H1 (cell line): ENCODE data around the gene IFNG. TPM values are rescaled to one million over a fixed set of nuclear protein-coding genes. Genes with fewer than 3 reads are reported as not detected.

Experiments used
- CTCF ChIA-PET: fragments of 300-600 bp; sonication (Branson Sonifier 250); formaldehyde crosslinking; loops from one replicate; lab custom pipeline; 2021; ENCODE audit not compliant: partially characterized antibody; lab: Charles Lee
- POLR2A ChIA-PET: fragments of 300-600 bp; sonication (Branson Sonifier 250); formaldehyde crosslinking; loops from one replicate; lab custom pipeline; 2021; ENCODE audit warnings: inconsistent platforms; ENCODE audit not compliant: partially characterized antibody; lab: Charles Lee
- DNase-seq, 2 experiments: peaks; one replicate each; pipeline versions ENCODE4 v3.0.0 to v3.0.0-alpha.2; 2010 to 2022; ENCODE audit warnings: low spot score in 2 of 2, low read depth in 1 of 2, mixed read lengths in 1 of 2
- FAIRE-seq: peaks from 2 replicates; lab custom pipeline; 2011; peaks lifted over from hg19 to GRCh38; lab: Jason Lieb, UNC
- H2AFZ ChIP-seq: 2 replicates; pipeline ENCODE4 v1.8.1; 2012; ENCODE audit warnings: low read length, inconsistent platforms
- H2AK5ac ChIP-seq: 2 replicates; pipeline ENCODE4 v1.6.1; 2013; ENCODE audit warnings: low read depth, low read length
- H2BK120ac ChIP-seq: replicated peaks from 2 replicates; pipeline ENCODE3; 2013; ENCODE audit warnings: low read depth, low read length, inconsistent platforms
- H2BK12ac ChIP-seq: 2 replicates; pipeline ENCODE4 v1.6.1; 2013; ENCODE audit warnings: low read depth, low read length
- H2BK15ac ChIP-seq: 2 replicates; pipeline ENCODE4 v1.6.1; 2013; ENCODE audit warnings: low read length
- H2BK20ac ChIP-seq: 2 replicates; pipeline ENCODE4 v1.6.1; 2013; ENCODE audit warnings: low read length
- H2BK5ac ChIP-seq: 2 replicates; pipeline ENCODE4 v1.6.1; 2013; ENCODE audit warnings: low read depth, low read length
- H3K14ac ChIP-seq: 2 replicates; pipeline ENCODE4 v1.6.1; 2013; ENCODE audit warnings: inconsistent platforms; ENCODE audit not compliant: insufficient read length
- H3K18ac ChIP-seq: 2 replicates; pipeline ENCODE4 v1.6.1; 2013; ENCODE audit warnings: low read length; ENCODE audit errors: extremely low read depth
- H3K23ac ChIP-seq: 2 replicates; pipeline ENCODE4 v1.6.1; 2013; ENCODE audit warnings: inconsistent platforms; ENCODE audit not compliant: insufficient read length
- H3K23me2 ChIP-seq: 2 replicates; pipeline ENCODE4 v1.6.1; 2013; ENCODE audit warnings: low read depth, low read length
- H3K27ac ChIP-seq: 2 replicates; pipeline ENCODE4 v1.6.1; 2011; ENCODE audit warnings: low read depth, low read length, inconsistent platforms
- H3K27me3 ChIP-seq, 4 experiments: replicated peaks in 1 of 4; 1 replicate in 1 of 4; 2 replicates in 3 of 4; pipeline versions ENCODE4 v1.6.1 to v1.8.1; 2011 to 2013; ENCODE audit warnings: low read length in 3 of 4, mild to moderate bottlenecking in 3 of 4, inconsistent platforms in 2 of 4, mixed read lengths in 2 of 4, moderate library complexity in 1 of 4; ENCODE audit not compliant: control insufficient read depth in 3 of 4, insufficient read depth in 3 of 4; ENCODE audit errors: extremely low read depth in 1 of 4
- H3K36me3 ChIP-seq, 4 experiments: 2 replicates each; pipeline versions ENCODE4 v1.6.1 to v1.8.1; 2011 to 2013; ENCODE audit warnings: mild to moderate bottlenecking in 4 of 4, low read length in 3 of 4, moderate library complexity in 2 of 4, control low read depth in 1 of 4, inconsistent platforms in 1 of 4; ENCODE audit not compliant: insufficient read depth in 4 of 4, control insufficient read depth in 2 of 4
- H3K4ac ChIP-seq: replicated peaks from 2 replicates; pipeline ENCODE3; 2013; ENCODE audit warnings: low read length, low read depth, mixed read lengths, inconsistent platforms; ENCODE audit not compliant: insufficient read length
- H3K4me1 ChIP-seq, 4 experiments: replicated peaks in 1 of 4; 1 replicate in 1 of 4; 2 replicates in 3 of 4; pipeline versions ENCODE4 v1.6.1 to v1.8.1; 2011 to 2013; ENCODE audit warnings: low read length in 3 of 4, inconsistent platforms in 2 of 4, mixed read lengths in 1 of 4; ENCODE audit not compliant: insufficient read depth in 4 of 4, control insufficient read depth in 3 of 4
- H3K4me2 ChIP-seq, 2 experiments: 2 replicates each; pipeline versions ENCODE4 v1.6.1 to v1.8.1; 2011 to 2013; ENCODE audit warnings: low read depth in 2 of 2, low read length in 2 of 2, control low read depth in 1 of 2, inconsistent platforms in 1 of 2, mild to moderate bottlenecking in 1 of 2; ENCODE audit not compliant: insufficient read depth in 1 of 2
- H3K4me3 ChIP-seq, 4 experiments: fragments of 200-600, 300-600 bp in 1 of 4; sonication (generic), shearing (Covaris generic), sonication (Bioruptor Twin) in 1 of 4; 2 replicates each; pipeline versions ENCODE4 v1.5.1 to v1.8.1; 2011 to 2016; ENCODE audit warnings: low read length in 4 of 4, low read depth in 3 of 4, control low read depth in 2 of 4, inconsistent platforms in 2 of 4, mild to moderate bottlenecking in 2 of 4, mixed read lengths in 1 of 4, moderate library complexity in 1 of 4; ENCODE audit not compliant: insufficient read depth in 2 of 4; ENCODE audit errors: extremely low read depth in 1 of 4
- H3K56ac ChIP-seq: replicated peaks from 2 replicates; pipeline ENCODE3; 2013; ENCODE audit warnings: low read depth, mild to moderate bottlenecking, mixed read lengths, low read length, inconsistent platforms; ENCODE audit not compliant: insufficient read length
- H3K79me1 ChIP-seq: 2 replicates; pipeline ENCODE4 v1.6.1; 2013; ENCODE audit warnings: low read depth, low read length, control low read depth
- H3K79me2 ChIP-seq, 2 experiments: 2 replicates each; pipeline versions ENCODE4 v1.6.1 to v1.8.1; 2012 to 2013; ENCODE audit warnings: low read length in 2 of 2, mild to moderate bottlenecking in 2 of 2, inconsistent platforms in 1 of 2; ENCODE audit not compliant: insufficient read depth in 2 of 2, control insufficient read depth in 1 of 2
- H3K9ac ChIP-seq, 4 experiments: replicated peaks in 1 of 4; 1 replicate in 1 of 4; 2 replicates in 3 of 4; pipeline versions ENCODE4 v1.6.1 to v1.8.1; 2011 to 2013; ENCODE audit warnings: low read depth in 3 of 4, low read length in 3 of 4, control low read depth in 2 of 4, mild to moderate bottlenecking in 2 of 4, moderate library complexity in 2 of 4, inconsistent platforms in 1 of 4; ENCODE audit errors: extremely low read depth in 1 of 4
- H3K9me3 ChIP-seq, 2 experiments: 2 replicates each; pipeline versions ENCODE4 v1.6.1 to v1.8.1; 2012 to 2013; ENCODE audit warnings: mild to moderate bottlenecking in 2 of 2, moderate library complexity in 2 of 2, control low read depth in 1 of 2, inconsistent platforms in 1 of 2, low read depth in 1 of 2, low read length in 1 of 2, mixed read lengths in 1 of 2; ENCODE audit not compliant: insufficient read depth in 2 of 2
- H4K20me1 ChIP-seq, 2 experiments: replicated peaks in 1 of 2; 2 replicates each; pipeline versions ENCODE3 to v1.8.1; 2011 to 2013; ENCODE audit warnings: inconsistent platforms in 2 of 2, low read length in 2 of 2, mild to moderate bottlenecking in 1 of 2; ENCODE audit not compliant: insufficient read depth in 2 of 2, control insufficient read depth in 1 of 2
- H4K5ac ChIP-seq: 2 replicates; pipeline ENCODE4 v1.6.1; 2013; ENCODE audit warnings: low read length, low read depth, mixed read lengths, inconsistent platforms; ENCODE audit not compliant: insufficient read length
- H4K8ac ChIP-seq: 2 replicates; pipeline ENCODE4 v1.8.0; 2013; ENCODE audit warnings: mild to moderate bottlenecking, moderate library complexity, low read length, inconsistent platforms; ENCODE audit not compliant: insufficient read depth; ENCODE audit errors: extremely low read depth
- H4K91ac ChIP-seq: replicated peaks from 2 replicates; pipeline ENCODE3; 2013; ENCODE audit warnings: low read length, mixed read lengths, inconsistent platforms; ENCODE audit not compliant: insufficient read length
- ATF2 ChIP-seq: IDR thresholded peaks from 2 replicates; pipeline ENCODE4 v1.6.1; 2012; ENCODE audit warnings: low read length, inconsistent platforms
- CTBP2 ChIP-seq: IDR thresholded peaks from 2 replicates; pipeline ENCODE4 v1.7.0; 2011; ENCODE audit warnings: borderline replicate concordance, mild to moderate bottlenecking, moderate library complexity, mixed read lengths, low read length; ENCODE audit not compliant: insufficient read depth, insufficient read length
- EZH2 ChIP-seq: fragments of 200-600 bp; sonication (generic); IDR thresholded peaks from 2 replicates; pipeline ENCODE4 v1.7.1; 2012; ENCODE audit warnings: low read depth, mild to moderate bottlenecking, moderate library complexity, low read length, inconsistent platforms; ENCODE audit not compliant: severe bottlenecking
- HDAC2 ChIP-seq, 2 experiments: fragments of 300-600 bp in 1 of 2; sonication (generic) in 1 of 2; IDR thresholded peaks; 2 replicates each; pipeline ENCODE4 v1.6.1; 2011 to 2012; ENCODE audit warnings: low read depth in 2 of 2, low read length in 2 of 2, mild to moderate bottlenecking in 2 of 2, moderate library complexity in 2 of 2, borderline replicate concordance in 1 of 2, inconsistent platforms in 1 of 2
- JUND ChIP-seq: IDR thresholded peaks from 2 replicates; pipeline ENCODE4 v1.6.1; 2011; ENCODE audit warnings: mild to moderate bottlenecking, improper control_type of control experiment, low read length
- KDM4A ChIP-seq: IDR thresholded peaks from one replicate; pipeline ENCODE4 v1.7.1; 2012; ENCODE audit warnings: low read depth, mild to moderate bottlenecking, moderate library complexity, low read length, inconsistent platforms; ENCODE audit not compliant: severe bottlenecking
- POU5F1 ChIP-seq: IDR thresholded peaks from 2 replicates; pipeline ENCODE4 v1.6.1; 2011; ENCODE audit warnings: low read depth, mild to moderate bottlenecking, low read length, moderate library complexity
- RBBP5 ChIP-seq: IDR thresholded peaks from 2 replicates; pipeline ENCODE4 v1.7.1; 2012; ENCODE audit warnings: low read depth, mild to moderate bottlenecking, inconsistent platforms, low read length, moderate library complexity, borderline replicate concordance
- RXRA ChIP-seq: IDR thresholded peaks from 2 replicates; pipeline ENCODE4 v1.6.1; 2011; ENCODE audit warnings: low read depth, mild to moderate bottlenecking, low read length, moderate library complexity; ENCODE audit not compliant: insufficient read depth
- SUZ12 ChIP-seq: fragments of 200-600 bp; sonication (generic); IDR thresholded peaks from 2 replicates; pipeline ENCODE4 v1.6.1; 2012; ENCODE audit warnings: mild to moderate bottlenecking, inconsistent platforms, low read length, moderate library complexity, mixed read lengths
- polyA plus RNA-seq, 7 experiments: library from polyadenylated mRNA; depleted of rRNA in 3 of 7; stranded (reverse) in 5 of 7; unstranded in 2 of 7; fragments of >200 nt in 5 of 7; fragments of 200-250 nt in 2 of 7; gene quantifications; 1 replicate in 5 of 7; 2 replicates in 1 of 7; 4 replicates in 1 of 7; pipeline versions ENCODE4 v1.2.1 to v1.2.3, GENCODE V29; 2011 to 2013; ENCODE audit warnings: missing spikeins in 2 of 7, mixed read lengths in 2 of 7
- total RNA-seq: library from RNA; stranded (reverse); fragmentation: NEBNext Ultra II Directional; extraction: Animal tissue kit (Norgen Biotek cat#: 25700); gene quantifications from 2 replicates; pipeline ENCODE4 v1.2.1, GENCODE V29; 2021
- TF ChIP-seq, protein P1 (sequence below): IDR thresholded peaks from 2 replicates; pipeline ENCODE4 v1.6.1; 2012; ENCODE audit warnings: inconsistent platforms
- TF ChIP-seq, protein P2 (sequence below): IDR thresholded peaks from 2 replicates; pipeline ENCODE4 v1.6.1; 2012; ENCODE audit warnings: inconsistent platforms

IFNG gene
- total and polyA plus RNA-seq, 2 of the 8 experiments (the other 6 are each of a cell fraction or from before 2014, with no cell fraction given) = not detected

DNA sequence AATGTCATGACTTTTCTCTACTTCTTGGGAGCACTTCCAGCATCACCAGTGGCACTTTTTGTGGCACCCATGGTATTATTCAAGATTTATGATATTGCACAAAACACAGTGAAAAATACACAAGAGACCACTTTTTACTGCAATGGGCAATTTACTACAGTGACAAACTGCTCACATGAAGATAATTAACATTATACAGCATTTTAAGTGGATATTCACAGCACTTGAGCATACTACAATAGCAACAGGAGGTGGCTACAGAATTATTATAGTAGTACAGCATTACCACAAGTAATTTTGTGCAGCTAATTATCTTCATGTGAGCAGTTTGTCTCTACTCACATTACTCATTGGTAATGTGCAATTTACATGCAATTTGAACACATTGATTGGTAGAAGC lies 47.7 kb upstream of the IFNG start:
- no peaks in the 10 kb centered on the region for H4K20me1 ChIP-seq
- FAIRE-seq = no peak
- no peak overlapping the region for H3K4me3 ChIP-seq
- no peak overlapping the region for H4K91ac ChIP-seq
- H3K36me3 ChIP-seq = no peaks in the 10 kb centered on the region
- H3K56ac ChIP-seq = no peak overlapping the region
- DNase-seq = no peak
- H3K27me3 ChIP-seq = no peaks in the 10 kb centered on the region
- no peaks in the 10 kb centered on the region for H3K23me2 ChIP-seq
- no peak overlapping the region for H3K4me2 ChIP-seq
- no peak overlapping the region for H3K18ac ChIP-seq
- no peak overlapping the region for H4K8ac ChIP-seq
- no peak overlapping the region for H3K27ac ChIP-seq
- no peak overlapping the region for H3K14ac ChIP-seq
- H3K4me1 ChIP-seq = no peaks in the 10 kb centered on the region
- H3K79me2 ChIP-seq = no peaks in the 10 kb centered on the region
- no peak overlapping the region for H3K4ac ChIP-seq
- no peak overlapping the region for H2BK5ac ChIP-seq
- CTCF ChIA-PET = no interaction called here
- no peak overlapping the region for H4K5ac ChIP-seq
- no peak overlapping the region for H2BK120ac ChIP-seq
- no peaks in the 10 kb centered on the region for H3K79me1 ChIP-seq
- H3K9ac ChIP-seq = no peak overlapping the region
- H2BK20ac ChIP-seq = no peak overlapping the region
- no peak overlapping the region for H3K23ac ChIP-seq
- POLR2A ChIA-PET = no interaction called here
- no peak overlapping the region for H2AFZ ChIP-seq
- TF ChIP-seq POU5F1 = no peak
- TF ChIP-seq RBBP5 = no peak
- TF ChIP-seq HDAC2 (IDR thresholded peaks at IDR 0.05; ENCODE audit: borderline replicate concordance in 1 of 2, low read depth in 2 of 2, low read length in 2 of 2) = no peak
- TF ChIP-seq EZH2 = no peak
- TF ChIP-seq ATF2 = no peak
- TF ChIP-seq JUND = no peak
- no peak for TF ChIP-seq CTBP2
- no peak for TF ChIP-seq RXRA
- no peak for TF ChIP-seq KDM4A
- TF ChIP-seq, protein P1, sequence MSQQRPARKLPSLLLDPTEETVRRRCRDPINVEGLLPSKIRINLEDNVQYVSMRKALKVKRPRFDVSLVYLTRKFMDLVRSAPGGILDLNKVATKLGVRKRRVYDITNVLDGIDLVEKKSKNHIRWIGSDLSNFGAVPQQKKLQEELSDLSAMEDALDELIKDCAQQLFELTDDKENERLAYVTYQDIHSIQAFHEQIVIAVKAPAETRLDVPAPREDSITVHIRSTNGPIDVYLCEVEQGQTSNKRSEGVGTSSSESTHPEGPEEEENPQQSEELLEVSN = no peak
- TF ChIP-seq, protein P2, sequence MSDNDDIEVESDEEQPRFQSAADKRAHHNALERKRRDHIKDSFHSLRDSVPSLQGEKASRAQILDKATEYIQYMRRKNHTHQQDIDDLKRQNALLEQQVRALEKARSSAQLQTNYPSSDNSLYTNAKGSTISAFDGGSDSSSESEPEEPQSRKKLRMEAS = no peak
- no peak for TF ChIP-seq SUZ12
- H2AK5ac ChIP-seq = no peak overlapping the region
- H2BK15ac ChIP-seq = no peak overlapping the region
- H3K9me3 ChIP-seq = no peaks in the 10 kb centered on the region
- no peak overlapping the region for H2BK12ac ChIP-seq
